Activated naive CD4-positive, alpha-beta T cell (primary cell): ENCODE results near the gene DDIT4L.
A peak's percentile ranks its signal among the peaks of the same experiment; 100 is the strongest.
"Not testable (repeated sequence)": the region's sequence is repeated elsewhere in the genome, so short reads cannot be mapped to it uniquely, and the experiment has no call there.

Source experiments
- DNase-seq, 4 experiments: peaks; one replicate each; lab custom pipeline; 2025; lab: John Stamatoyannopoulos, UW

Gene DDIT4L, protein sequence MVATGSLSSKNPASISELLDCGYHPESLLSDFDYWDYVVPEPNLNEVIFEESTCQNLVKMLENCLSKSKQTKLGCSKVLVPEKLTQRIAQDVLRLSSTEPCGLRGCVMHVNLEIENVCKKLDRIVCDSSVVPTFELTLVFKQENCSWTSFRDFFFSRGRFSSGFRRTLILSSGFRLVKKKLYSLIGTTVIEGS

DNA sequence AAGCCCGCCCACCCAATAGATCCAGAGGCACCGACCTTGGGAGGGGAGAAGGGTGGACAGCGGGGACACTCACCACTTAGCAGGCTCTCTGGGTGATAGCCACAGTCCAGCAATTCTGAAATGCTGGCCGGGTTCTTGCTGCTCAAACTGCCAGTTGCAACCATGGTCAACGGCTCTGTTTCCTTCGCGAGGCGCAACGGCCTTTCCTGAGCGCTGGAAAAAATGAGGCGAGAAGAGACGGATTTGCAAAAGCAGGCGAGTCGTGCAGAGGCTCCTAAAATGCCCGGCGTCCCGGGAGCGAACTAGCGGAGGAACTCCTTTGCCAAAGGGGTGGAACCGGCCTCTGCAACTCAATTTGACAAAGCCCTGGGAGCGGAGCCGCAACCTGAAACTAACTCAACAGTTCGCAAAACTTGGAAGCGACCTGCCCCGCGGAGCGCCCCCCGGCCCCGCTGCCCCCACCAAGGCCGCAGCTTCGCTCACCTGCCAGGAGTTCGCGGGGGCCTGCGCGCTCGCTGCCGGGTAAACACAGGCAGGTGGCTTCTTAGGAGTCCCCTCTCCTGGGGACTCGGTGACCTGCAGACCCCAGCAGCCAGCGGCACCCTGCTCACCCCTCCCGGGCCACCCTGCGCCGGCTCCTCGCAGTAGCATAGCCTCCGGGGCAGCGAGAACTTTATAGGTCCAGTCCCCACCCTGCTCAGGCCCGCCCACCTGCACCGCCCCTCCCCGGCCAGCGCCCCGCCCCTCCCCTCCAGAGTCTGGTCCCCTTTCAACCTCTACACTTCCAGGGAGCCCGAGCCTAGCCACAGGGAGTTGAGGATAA is at the start of gene DDIT4L:
Gene DDIT4L (minus strand): TSS at position 649 of the 823 bp plus-strand sequence. CDS start 485 bp downstream, at position 164.
- DNase-seq, result peak in 1 of 4 experiments; percentile 5

DNA sequence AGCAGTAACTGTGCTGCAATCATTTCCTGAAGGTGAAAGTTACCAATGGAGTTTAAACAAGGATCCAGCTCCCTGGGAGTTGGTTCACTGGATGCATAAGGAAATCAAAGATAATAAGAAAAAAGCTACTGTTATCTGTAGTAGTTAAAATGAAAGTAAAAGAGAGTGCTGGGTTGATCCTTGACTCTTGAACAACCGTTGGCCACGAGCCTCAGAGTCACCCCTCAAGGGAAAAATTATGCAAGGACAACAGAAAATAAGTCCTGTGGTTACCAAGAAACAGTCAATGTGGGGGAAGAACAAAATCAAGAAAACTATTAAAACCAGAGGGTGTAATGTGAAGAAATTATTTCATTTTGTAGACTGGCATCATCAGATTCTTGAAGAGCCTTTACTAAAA is 49.7 kb upstream of the DDIT4L start:
- DNase-seq, result no peak

DNA sequence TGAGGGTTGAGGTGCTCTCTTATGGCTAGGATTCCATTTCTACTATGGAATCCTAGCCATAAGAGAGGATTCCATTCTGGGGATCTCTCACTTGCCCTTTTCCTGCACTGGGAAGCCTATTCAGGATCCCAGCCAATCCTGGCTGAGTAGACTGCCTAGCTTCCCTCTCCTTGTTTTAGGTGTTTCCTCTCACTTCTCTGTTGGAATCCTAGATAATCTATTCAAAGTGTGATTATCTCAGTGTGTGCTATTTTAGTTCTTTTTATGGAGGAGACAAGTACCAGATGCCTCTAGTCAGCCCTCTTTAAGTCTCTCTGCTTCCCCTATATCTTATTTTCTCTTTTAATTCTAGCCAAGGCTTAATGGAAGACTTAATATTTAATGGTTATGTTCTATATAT is 34.5 kb upstream of the DDIT4L start:
- DNase-seq, result no peak

DNA sequence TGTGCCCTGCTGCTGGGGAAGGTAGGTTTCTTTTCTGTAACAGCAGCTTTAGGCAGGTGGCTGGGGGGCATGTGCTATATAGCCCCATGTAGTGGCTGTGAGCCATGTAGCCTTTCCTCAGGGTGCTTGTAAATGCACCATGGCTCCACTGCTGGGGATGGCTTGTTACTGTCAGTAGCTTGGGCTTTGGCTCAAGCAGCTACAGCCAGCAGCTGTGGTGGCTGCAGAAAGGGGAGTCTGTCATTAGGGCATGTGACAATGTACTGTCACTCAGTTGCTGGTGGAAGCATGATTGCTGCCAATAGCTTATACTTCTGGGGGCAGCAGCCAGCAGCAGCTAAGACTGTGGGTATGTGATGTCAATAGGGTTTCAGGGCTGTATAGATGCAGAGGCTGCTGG is 33.9 kb upstream of the DDIT4L start:
- no peak for DNase-seq

DNA sequence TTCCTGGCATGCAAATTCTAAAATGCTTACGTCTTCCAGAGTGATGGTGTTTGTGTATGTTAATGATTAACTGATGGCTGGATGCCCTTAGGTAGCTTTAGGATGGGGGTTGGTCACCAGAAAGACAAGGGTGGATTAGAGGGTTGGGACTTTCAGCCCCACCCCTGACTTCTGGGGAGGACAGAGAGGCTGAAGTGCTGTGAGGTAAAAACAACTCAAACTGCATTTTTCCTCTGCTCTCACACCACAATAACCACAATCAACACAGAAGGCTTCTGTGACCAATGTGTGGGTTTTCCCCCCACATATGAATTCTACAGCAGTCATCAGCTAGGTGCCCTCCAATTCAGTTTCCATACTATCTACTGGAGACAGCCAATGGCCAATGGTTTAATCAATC is 18.7 kb upstream of the DDIT4L start:
- DNase-seq, result no peak

DNA sequence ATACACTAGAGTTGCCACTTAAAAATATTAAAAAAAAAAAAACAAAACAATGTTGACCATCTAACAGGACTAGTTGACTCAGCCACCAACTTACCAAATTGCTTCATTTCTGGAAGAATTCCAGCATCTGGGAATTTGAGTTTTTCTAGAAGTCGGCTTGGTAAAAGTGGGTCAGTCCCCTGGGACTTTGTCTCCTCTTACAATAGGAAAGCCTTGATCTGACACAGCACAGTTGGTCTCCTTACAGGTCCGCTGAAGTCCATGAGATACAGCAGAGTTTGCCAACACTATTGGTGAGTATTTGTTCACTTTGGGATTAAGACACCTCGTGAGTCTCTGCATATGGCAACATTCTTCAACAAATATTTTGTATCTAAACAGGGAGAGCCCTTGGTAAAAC is 18.2 kb upstream of the DDIT4L start:
- no peak for DNase-seq

DNA sequence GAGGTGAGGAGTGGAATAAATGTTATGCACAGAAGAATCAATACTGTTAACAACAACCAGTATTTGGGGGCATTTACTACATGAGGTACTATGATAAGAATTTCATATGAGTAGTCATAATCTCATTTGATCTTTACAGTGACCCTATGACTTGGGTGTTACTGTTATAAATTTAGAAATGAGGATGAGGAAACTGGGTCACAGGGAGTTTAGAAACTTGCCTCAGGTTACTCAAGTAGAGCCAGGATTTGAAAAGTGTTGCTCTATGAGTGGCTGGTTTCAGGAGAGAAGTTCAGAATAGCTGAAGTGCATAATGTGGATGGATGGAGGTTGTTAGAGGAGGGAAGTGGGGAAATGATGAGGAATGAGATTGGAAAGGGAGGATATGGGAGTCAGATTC is 16.6 kb upstream of the DDIT4L start:
- no peak for DNase-seq

DNA sequence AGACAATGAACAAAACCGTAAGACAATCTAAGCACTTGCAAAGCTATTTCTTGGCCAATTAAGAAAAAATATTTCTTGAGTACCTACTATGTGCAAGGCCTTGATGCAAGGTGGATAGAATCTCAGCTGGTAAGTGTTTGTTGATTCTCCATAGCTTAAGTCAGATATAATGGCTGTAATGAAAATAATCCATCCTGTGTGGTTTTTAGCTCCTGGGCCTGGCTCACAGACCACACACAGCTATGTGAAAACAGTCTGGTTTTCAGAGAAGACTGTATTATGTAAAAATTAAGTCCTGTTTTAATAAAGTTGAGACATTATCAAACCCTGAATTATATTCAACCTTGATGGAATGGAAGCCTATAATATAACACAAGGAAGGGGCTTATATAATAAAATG is 7.8 kb upstream of the DDIT4L start:
- DNase-seq, result no peak

DNA sequence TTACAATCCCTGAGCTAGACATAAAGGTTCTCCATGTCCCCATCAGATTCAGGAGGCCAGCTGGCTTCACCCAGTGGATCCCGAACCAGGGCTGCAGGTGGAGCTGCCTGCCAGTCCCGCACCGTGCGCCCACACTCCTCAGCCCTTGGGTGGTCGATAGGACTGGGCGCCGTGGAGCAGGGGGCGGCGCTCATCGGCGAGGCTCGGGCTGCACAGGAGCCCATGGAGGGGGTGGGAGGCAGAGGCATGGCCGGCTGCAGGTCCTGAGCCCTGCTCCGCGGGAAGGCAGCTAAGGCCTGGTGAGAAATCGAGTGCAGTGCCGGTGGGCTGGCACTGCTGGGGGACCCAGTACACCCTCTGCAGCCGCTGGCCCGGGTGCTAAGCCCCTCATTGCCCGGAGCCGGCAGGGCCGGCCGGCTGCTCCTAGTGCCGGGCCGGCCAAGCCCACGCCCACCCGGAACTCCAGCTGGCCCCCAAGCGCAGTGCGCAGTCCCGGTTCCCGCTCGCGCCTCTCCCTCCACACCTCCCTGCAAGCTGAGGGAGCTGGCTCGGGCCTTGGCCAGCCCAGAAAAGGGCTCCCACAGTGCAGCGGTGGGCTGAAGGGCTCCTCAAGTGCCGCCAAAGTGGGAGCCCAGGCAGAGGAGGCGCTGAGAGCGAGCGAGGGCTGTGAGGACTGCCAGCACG is 6.3 kb upstream of the DDIT4L start:
- not testable (repeated sequence) for DNase-seq

DNA sequence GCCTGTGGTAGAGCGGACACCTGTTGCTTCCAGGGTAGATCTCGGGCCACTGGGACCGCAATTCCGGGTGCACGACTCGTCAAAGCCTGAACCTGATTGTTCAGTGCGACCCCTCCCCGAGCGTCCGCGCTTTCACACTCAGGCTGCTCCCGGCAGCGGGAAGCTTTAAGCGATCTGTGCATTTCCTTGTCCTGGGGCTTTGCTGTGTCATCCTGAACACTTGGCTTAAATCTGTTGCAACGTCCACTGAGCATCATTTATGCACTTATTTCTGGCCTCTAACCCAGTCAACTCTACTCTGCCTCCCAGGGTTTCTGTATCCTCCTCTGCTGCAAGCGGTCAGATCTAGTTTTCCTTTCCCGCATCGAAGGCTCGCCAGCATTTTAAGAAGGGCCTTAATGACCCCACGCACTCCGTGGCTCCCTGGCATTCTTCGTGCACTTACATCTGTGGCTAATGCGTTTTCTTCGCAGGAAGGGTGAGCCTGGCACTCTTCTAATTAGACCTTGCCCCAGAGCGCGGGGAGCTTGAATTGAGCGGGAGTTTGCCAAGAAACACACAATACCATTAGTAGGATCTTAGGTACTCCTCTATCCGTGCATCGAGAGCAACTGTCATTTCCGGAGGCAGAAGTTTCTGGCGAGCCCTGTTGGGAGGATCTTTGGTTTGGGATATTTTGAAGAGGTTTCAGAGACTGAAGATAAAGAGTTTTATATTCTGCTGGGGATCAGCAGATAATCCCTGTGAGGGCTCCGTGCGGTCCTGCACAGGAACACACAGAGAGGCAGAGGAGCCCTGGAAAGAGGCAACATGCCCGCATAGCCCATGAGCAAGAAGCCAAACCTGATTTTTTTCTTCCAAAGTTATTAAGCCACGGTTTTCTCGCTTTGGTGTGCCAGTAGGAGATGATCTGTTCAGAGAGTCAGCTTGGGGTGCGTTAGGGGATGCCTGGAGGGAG is 654 bp upstream of the DDIT4L start:
- DNase-seq, result no peak

DNA sequence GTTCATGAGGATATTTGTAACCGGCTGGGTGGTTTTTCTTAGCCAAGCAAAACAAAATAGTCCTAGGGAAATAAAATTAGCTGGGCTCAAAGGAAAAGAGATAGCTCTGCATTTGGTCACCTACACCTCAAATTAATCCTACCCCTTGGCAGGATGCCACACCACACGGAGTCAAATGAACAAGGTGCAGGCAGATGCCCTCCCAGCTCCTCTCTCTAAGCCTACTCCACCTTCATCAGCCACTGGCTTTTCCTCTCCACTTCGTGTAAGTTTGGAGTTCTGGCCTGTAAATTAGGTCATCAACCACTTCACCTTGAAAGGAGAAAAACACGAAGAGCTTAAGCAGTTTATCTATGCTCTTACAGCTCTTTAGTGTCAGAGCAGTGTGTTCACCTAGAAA is 1.4 kb downstream of the DDIT4L start:
- DNase-seq, result no peak

DNA sequence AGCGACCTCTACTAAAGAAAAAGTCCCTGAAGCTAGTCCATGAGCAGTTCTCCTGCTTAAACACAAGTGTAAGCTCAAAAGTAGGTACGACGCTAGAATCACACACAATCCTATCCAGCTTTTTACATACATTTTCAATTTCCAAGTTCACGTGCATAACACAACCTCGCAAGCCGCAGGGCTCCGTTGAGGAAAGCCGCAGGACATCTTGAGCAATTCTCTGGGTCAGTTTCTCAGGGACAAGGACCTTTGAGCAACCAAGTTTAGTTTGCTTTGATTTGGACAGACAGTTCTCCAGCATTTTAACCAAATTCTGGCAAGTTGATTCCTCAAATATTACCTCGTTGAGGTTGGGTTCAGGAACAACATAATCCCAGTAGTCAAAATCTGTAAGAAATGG is 2.5 kb downstream of the DDIT4L start:
- no peak for DNase-seq

DNA sequence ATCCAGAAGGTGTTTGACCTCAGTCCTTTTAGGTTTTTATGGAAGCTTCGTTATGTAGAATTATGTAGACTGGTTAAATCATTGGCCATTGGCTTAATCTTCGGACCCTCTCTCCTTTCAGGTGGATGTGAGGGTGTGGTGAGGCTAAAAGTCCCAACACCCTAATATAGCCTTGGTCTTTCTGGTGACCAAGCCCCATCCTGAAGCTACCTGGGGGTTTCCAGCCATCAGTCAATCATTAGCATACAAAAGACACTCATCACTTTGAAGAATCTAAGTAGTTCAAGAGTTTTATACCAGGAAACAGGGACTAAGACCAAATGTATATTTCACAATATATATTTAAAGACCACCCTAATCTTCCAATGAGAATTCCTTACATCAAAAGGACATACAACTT is 5.5 kb downstream of the DDIT4L start:
- no peak for DNase-seq

DNA sequence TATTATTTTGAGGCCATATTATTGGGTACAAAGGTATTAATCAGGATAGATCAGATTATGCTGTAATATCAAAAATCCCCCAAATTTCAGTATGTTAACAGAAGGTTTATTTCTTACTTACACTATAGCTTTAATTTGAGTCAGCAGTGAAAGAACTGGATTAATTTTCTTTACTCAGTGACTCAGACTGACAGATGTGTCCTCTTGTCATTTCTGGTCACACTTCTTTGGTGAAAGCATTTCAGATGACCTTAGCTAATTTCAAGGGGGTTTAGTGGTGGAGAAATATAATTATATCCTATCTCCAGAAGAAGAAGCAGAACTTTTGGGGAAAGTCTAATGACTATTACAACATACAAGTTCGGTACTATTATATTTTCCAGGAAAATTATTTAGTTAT is 12.4 kb downstream of the DDIT4L start:
- DNase-seq, result no peak

DNA sequence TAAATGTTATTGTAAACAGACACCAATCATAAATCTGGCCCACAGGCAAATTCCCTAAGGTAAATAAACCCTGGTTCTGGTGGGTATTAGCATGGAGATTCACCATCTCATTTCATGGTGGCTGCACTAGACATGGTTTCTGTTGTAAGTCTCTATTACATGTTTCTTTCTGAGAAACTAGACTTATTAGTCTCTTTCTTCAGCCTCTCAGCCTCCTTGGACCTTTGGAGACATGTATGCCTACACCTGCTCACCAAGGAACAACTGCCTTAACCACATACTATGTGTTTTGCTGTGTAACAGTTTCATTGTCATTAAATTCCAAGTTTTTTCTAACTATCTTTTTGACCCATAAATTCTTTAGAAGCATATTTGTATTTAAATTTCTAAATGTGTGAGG is 13.1 kb downstream of the DDIT4L start:
- no peak for DNase-seq

DNA sequence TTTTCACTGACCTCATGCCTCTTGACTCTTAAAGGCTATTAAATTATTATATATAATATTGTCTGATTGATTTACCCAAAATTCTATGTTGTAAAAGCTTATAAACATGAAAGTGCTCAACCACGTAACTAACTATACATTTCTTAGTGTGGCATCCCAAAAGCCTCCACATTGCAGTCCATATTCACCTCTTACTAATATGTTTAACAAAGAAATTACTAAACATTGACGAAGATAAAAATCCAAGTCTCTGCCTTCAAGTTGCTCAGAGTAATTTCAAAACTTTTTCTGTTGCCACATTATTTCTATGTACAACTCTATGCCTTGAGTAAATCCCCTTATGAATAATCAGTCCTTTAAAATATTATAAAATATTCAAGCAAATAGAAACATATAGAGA is 14.4 kb downstream of the DDIT4L start:
- no peak for DNase-seq

DNA sequence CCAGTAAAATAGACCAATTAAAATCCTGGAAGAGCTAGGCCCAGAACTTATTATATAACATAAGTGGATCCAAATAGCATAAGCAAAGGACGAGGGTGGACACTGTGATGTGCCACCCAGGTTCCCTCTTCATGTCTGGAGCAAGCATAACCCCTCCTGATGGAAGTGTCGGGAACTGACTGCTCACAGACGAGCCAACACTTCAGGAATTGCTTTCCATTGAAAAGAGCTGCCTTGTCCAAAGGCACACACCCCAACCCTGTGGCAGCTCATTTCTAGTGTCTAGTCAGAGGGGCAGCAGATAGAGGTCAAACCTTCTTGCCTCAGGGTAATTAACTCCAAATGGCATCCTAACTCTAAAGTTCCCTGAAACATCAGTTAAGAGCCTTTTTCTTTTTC is 15.3 kb downstream of the DDIT4L start:
- no peak for DNase-seq

DNA sequence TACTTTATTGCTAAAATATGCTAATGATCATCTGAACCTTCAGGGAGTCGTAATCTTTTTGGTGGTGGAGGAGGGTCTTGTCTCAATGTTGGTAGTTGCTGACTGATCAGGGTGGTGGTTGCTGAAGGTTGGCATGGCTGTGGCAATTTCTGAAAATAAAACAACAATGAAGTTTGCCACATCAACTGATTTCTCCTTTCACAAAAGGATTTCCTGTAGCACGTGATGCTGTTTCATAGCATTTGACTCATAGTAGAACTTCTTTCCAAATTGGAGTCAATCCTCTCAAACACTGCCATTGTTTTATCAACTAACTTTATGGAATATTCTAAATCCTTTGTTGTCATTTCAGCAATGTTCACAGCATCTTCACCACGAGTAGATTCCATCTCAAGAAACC is 19.3 kb downstream of the DDIT4L start:
- no peak for DNase-seq

DNA sequence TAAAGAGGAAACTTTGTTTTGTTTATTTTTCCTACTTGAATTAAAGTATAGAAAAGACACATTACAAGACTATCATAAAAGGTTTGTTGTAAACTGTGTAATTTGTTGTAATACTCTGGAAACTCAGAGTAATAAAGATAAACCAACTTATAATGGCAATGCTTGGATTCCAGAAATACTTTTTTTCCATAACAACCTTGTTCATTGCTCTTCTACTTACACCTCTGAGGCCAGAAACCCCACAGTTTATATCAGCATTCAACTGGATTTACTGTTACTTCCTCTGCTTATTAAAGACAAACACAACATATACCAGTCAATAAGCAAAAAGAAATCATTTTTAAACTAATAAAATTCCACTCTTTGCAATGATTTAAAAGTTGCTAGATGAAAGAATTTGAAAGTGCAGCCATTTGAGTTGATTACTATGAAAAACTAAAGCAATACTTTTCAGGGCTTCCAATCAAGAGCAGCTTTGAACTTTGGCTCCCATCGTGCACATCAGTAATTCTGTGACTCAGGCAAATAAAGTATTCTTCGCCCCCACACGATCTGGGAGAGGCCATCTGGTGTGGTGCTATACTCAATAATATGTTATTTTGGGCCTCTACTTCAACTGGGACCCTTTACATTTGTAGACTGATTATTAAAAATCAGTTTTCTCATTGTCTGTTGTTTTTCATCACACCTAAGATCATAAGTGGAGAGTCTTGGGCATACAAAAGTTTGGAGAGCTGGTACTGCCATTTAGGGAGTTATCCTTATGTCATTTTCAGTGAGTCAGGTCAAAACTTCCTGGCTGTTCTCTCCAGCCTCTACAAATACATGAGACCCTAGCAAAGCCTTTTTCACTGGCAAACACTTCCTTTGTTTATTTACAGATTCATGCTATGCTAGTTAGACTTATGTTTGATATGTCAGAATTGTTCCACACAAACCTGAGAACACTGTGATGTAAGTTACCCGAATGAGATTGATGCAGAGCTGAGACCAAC is 20.5 kb downstream of the DDIT4L start:
- no peak for DNase-seq

DNA sequence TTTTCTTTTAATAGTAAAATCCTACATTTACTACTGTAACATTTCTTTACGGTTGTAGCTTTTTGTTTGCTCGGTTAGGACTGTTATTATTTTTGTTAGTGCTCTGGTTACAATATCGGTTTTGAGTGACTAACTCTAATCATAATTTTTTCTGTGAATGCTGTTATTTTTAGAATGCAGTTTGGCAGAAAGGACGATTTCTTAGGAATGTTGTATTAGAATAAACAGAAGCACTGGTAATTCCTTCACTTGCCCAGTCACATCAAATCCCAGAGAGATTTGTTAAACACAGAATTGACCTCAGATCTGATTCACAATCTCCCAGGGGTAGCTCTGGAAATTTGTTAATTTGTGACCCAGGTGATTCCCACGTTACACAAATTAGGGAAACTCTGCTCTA is 21.7 kb downstream of the DDIT4L start:
- DNase-seq, result no peak
